Loucy (cell line): Measurements from ENCODE around the gene VPS9D1.

Source experiments
- CTCF ChIP-seq: fragments of 200-600 bp; sonication (generic); conservative IDR thresholded peaks from 2 replicates; pipeline ENCODE4 v1.5.1; 2014; ENCODE audit warnings: mild to moderate bottlenecking, antibody characterized with exemption, low read length
- EZH2phosphoT487 ChIP-seq: fragments of 200-600 bp; IDR thresholded peaks from 2 replicates; pipeline ENCODE4 v1.6.1; 2018; ENCODE audit warnings: antibody characterized with exemption, mild to moderate bottlenecking, moderate library complexity, borderline replicate concordance

GRCh38 chr16:89669755-89670154 lies 50.9 kb downstream of the VPS9D1 start:
- no peak for TF ChIP-seq CTCF
- no peak for TF ChIP-seq EZH2phosphoT487
